Measurements from ENCODE around the gene RNASE9.
"Not testable (repeated sequence)": the region's sequence is repeated elsewhere in the genome, so short reads cannot be mapped to it uniquely, and the experiment has no call there.

- TF ChIP-seq YY1 (IDR thresholded peaks at IDR 0.05; ENCODE audit: insufficient read depth, insufficient read length); ZNF274 (IDR thresholded peaks at IDR 0.05; ENCODE audit: low read depth, low read length); SUZ12 (IDR thresholded peaks at IDR 0.05; ENCODE audit: extremely low read depth, insufficient read depth, insufficient read length): not testable (repeated sequence)
Observed at GRCh38 chr14:20506276-20506675, 54.6 kb downstream of the RNASE9 start.
